SK-N-SH (cell line): ENCODE data around the gene ACTR8.

Experiments used
- CTCF ChIP-seq: fragments of 200-600 bp; sonication (generic); IDR thresholded peaks from 2 replicates; pipeline ENCODE4 v1.6.1; 2017; ENCODE audit warnings: antibody characterized with exemption, mild to moderate bottlenecking, moderate library complexity
- ELF1 ChIP-seq: IDR thresholded peaks from 2 replicates; pipeline ENCODE4 v1.4.0; 2012
- EP300 ChIP-seq, 2 experiments: IDR thresholded peaks; 2 replicates each; pipeline versions ENCODE4 v1.4.0 to v1.6.1; 2012; ENCODE audit warnings: borderline replicate concordance in 1 of 2, low read depth in 1 of 2, low read length in 1 of 2
- MAX ChIP-seq: IDR thresholded peaks from 2 replicates; pipeline ENCODE4 v1.4.0; 2012; ENCODE audit warnings: low read depth

DNA sequence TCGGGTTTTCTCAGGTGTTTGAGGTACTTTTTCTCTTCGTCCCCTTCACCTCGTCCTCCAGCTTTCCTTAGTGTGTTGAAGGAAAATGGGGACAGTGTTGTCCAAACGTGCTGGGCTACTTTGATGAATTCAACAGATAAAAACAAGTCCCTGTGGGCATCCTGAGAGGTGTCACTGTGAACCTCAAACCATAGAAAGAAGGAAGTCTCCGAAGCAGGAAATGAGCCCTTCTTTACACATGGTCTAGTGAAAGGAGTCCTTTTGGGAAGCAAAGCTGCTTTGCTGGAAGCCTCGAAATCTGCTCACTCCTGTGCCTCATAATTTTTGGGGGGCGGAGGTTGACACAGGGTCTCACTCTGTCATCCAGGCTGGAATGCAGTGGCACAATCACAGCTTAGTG is 25.0 kb downstream of the ACTR8 start:
- TF ChIP-seq EP300 (IDR thresholded peaks at IDR 0.05; ENCODE audit: borderline replicate concordance in 1 of 2, low read depth in 1 of 2, low read length in 1 of 2) (no peak), MAX (no peak), ELF1 (no peak), CTCF (no peak)
